HFF-Myc (cell line): Measurements from ENCODE around the gene ZNF385D.

Experiments used
- DNase-seq: peaks from one replicate; pipeline ENCODE4 v3.0.0-alpha.2; 2011; ENCODE audit warnings: low read depth; ENCODE audit errors: extremely low read depth
- H3K4me3 ChIP-seq: replicated peaks from 2 replicates; pipeline ENCODE4 v1.5.1; 2011; ENCODE audit warnings: low read depth, mild to moderate bottlenecking, control low read depth, low read length
- CTCF ChIP-seq: IDR thresholded peaks from 2 replicates; pipeline ENCODE4 v1.5.1; 2012; ENCODE audit warnings: mild to moderate bottlenecking, low read depth, low read length, control low read depth; ENCODE audit errors: missing control alignments

ZNF385D gene

GRCh38 chr3:21520106-21520963, 230.7 kb downstream of the ZNF385D start:
- no peak overlapping the region for H3K4me3 ChIP-seq
- no peak for DNase-seq
- no peak for TF ChIP-seq CTCF

- DNase-seq = no peak
- no peak for TF ChIP-seq CTCF
- H3K4me3 ChIP-seq = no peak overlapping the region
Observed at GRCh38 chr3:21517184-21517583, 233.8 kb downstream of the ZNF385D start.

- H3K4me3 ChIP-seq = no peak overlapping the region
- no peak for TF ChIP-seq CTCF
- no peak for DNase-seq
Observed at GRCh38 chr3:21515417-21515816, 235.6 kb downstream of the ZNF385D start.

- TF ChIP-seq CTCF = no peak
- no peak for DNase-seq
- no peak overlapping the region for H3K4me3 ChIP-seq
Observed at GRCh38 chr3:21509731-21510470, 241.1 kb downstream of the ZNF385D start.

- no peak overlapping the region for H3K4me3 ChIP-seq
- DNase-seq = no peak
- TF ChIP-seq CTCF = no peak
Observed at GRCh38 chr3:21508246-21508645, 242.8 kb downstream of the ZNF385D start.

GRCh38 chr3:21505711-21506460, 245.1 kb downstream of the ZNF385D start:
- no peak overlapping the region for H3K4me3 ChIP-seq
- no peak for TF ChIP-seq CTCF
- no peak for DNase-seq
